Activated CD4-positive, CD25-positive, alpha-beta regulatory T cell treated with anti-CD3 and anti-CD28 coated beads, Interleukin-2, amount 50 U/mL, for 16 hours (primary cell): Measurements from ENCODE around the gene BCOR.

Source experiments
- DNase-seq: peaks from one replicate; pipeline ENCODE4 v3.0.0-alpha.2; 2020; ENCODE audit warnings: low read depth, low spot score

The BCOR gene

GRCh38 chrX:40003428-40004245 lies 94.1 kb downstream of the BCOR start:
- no peak for DNase-seq

- no peak for DNase-seq
These were observed 94.7 kb downstream of the BCOR start for GRCh38 chrX:40003071-40003427.
